Astrocyte (in vitro differentiated cells and primary cell): Measurements from ENCODE around the gene RPH3AL. TPM values are rescaled to one million over a fixed set of nuclear protein-coding genes. Genes with fewer than 3 reads are reported as not detected.

Source experiments
- DNase-seq: peaks from one replicate; pipeline ENCODE4 v3.0.0-alpha.2; 2010; ENCODE audit warnings: low read depth
- FAIRE-seq: peaks from 2 replicates; lab custom pipeline; 2011; peaks lifted over from hg19 to GRCh38; lab: Jason Lieb, UNC
- H2AFZ ChIP-seq: 2 replicates; pipeline ENCODE4 v1.6.0; 2012; ENCODE audit warnings: low read depth, low read length, inconsistent platforms
- H3K27ac ChIP-seq: 2 replicates; pipeline ENCODE4 v1.5.1; 2011; ENCODE audit warnings: low read depth, low read length, inconsistent platforms
- H3K27me3 ChIP-seq: 2 replicates; pipeline ENCODE4 v1.6.0; 2011; ENCODE audit warnings: low read length, inconsistent platforms; ENCODE audit not compliant: insufficient read depth
- H3K36me3 ChIP-seq: 2 replicates; pipeline ENCODE4 v1.5.1; 2011; ENCODE audit warnings: low read length, inconsistent platforms; ENCODE audit not compliant: insufficient read depth
- H3K4me1 ChIP-seq: 2 replicates; pipeline ENCODE4 v1.5.1; 2011; ENCODE audit warnings: low read length, inconsistent platforms; ENCODE audit not compliant: insufficient read depth
- H3K4me2 ChIP-seq: 2 replicates; pipeline ENCODE4 v1.6.0; 2012; ENCODE audit warnings: low read length, inconsistent platforms
- H3K4me3 ChIP-seq: 2 replicates; pipeline ENCODE4 v1.5.1; 2011; ENCODE audit warnings: low read depth, mild to moderate bottlenecking, low read length, inconsistent platforms; ENCODE audit not compliant: insufficient read depth
- H3K79me2 ChIP-seq: 2 replicates; pipeline ENCODE4 v1.6.0; 2012; ENCODE audit warnings: mild to moderate bottlenecking, low read length, inconsistent platforms; ENCODE audit not compliant: insufficient read depth
- H3K9ac ChIP-seq: 2 replicates; pipeline ENCODE4 v1.6.0; 2012; ENCODE audit warnings: mild to moderate bottlenecking, low read length, inconsistent platforms
- H3K9me3 ChIP-seq: 2 replicates; pipeline ENCODE4 v1.5.1; 2012; ENCODE audit warnings: low read depth, mild to moderate bottlenecking, low read length, inconsistent platforms; ENCODE audit not compliant: insufficient read depth
- H4K20me1 ChIP-seq: 2 replicates; pipeline ENCODE4 v1.6.0; 2012; ENCODE audit warnings: low read length, inconsistent platforms; ENCODE audit not compliant: insufficient read depth
- H3K27ac Mint-ChIP-seq: one replicate; pipeline ENCODE4 v1.8.0; 2021; ENCODE audit warnings: mild to moderate bottlenecking, mixed read lengths; ENCODE audit not compliant: unreplicated experiment
- H3K27me3 Mint-ChIP-seq: one replicate; pipeline ENCODE4 v1.8.0; 2021; ENCODE audit warnings: low read depth, mixed read lengths; ENCODE audit not compliant: unreplicated experiment
- H3K36me3 Mint-ChIP-seq: one replicate; pipeline ENCODE4 v1.8.0; 2021; ENCODE audit warnings: low read depth, mixed read lengths; ENCODE audit not compliant: unreplicated experiment
- H3K4me1 Mint-ChIP-seq: one replicate; pipeline ENCODE4 v1.8.0; 2021; ENCODE audit warnings: low read depth, mixed read lengths; ENCODE audit not compliant: unreplicated experiment
- H3K4me3 Mint-ChIP-seq: one replicate; pipeline ENCODE4 v1.8.0; 2021; ENCODE audit warnings: mild to moderate bottlenecking, moderate library complexity, mixed read lengths; ENCODE audit not compliant: unreplicated experiment
- H3K9me3 Mint-ChIP-seq: one replicate; pipeline ENCODE4 v1.8.0; 2021; ENCODE audit warnings: mild to moderate bottlenecking, mixed read lengths; ENCODE audit not compliant: unreplicated experiment
- CTCF ChIP-seq: IDR thresholded peaks from 2 replicates; pipeline ENCODE4 v1.5.1; 2011; ENCODE audit warnings: low read depth, mild to moderate bottlenecking, inconsistent platforms, low read length, moderate library complexity; ENCODE audit not compliant: insufficient read depth
- EZH2 ChIP-seq: IDR thresholded peaks from 2 replicates; pipeline ENCODE4 v1.6.1; 2012; ENCODE audit warnings: mild to moderate bottlenecking, low read length, inconsistent platforms; ENCODE audit not compliant: insufficient read depth
- total RNA-seq: library from RNA; stranded (reverse); gene quantifications from 2 replicates; pipeline ENCODE4 v1.2.1, GENCODE V29; 2021

RPH3AL gene
- total RNA-seq, 1 donor from 2014 or later = 3.7 TPM

- H3K9me3 Mint-ChIP-seq = peaks cover 9% of the 10 kb centered on the region
- H3K36me3 ChIP-seq = no peaks in the 10 kb centered on the region
- no peak overlapping the region for H3K27ac Mint-ChIP-seq
- H3K36me3 Mint-ChIP-seq = peaks cover 4% of the 10 kb centered on the region
- H4K20me1 ChIP-seq = no peaks in the 10 kb centered on the region
- H3K9me3 ChIP-seq = peaks cover under 1% of the 10 kb centered on the region
- no peak overlapping the region for H3K9ac ChIP-seq
- peaks cover 8% of the 10 kb centered on the region for H3K27me3 ChIP-seq
- no peak overlapping the region for H3K27ac ChIP-seq
- peaks cover 2% of the 10 kb centered on the region for H3K4me1 Mint-ChIP-seq
- no peaks in the 10 kb centered on the region for H3K4me1 ChIP-seq
- H3K4me3 ChIP-seq = no peak overlapping the region
- H3K79me2 ChIP-seq = no peaks in the 10 kb centered on the region
- peaks cover 22% of the 10 kb centered on the region for H3K27me3 Mint-ChIP-seq
- no peak overlapping the region for H3K4me2 ChIP-seq
- H2AFZ ChIP-seq = no peak overlapping the region
- no peak for FAIRE-seq
- H3K4me3 Mint-ChIP-seq = no peak overlapping the region
- TF ChIP-seq EZH2 (no peak), CTCF (no peak)
- no peak for DNase-seq
These were observed 31.7 kb downstream of the RPH3AL start for GRCh38 chr17:320809-321385.

- no peak overlapping the region for H3K27ac Mint-ChIP-seq
- peaks cover 2% of the 10 kb centered on the region for H3K4me1 Mint-ChIP-seq
These were observed 32.5 kb downstream of the RPH3AL start for GRCh38 chr17:320139-320538.

More at GRCh38 chr17:320139-320538, 32.5 kb downstream of the RPH3AL start:
- Histone ChIP-seq H3K4me1 (no peaks in the 10 kb centered on the region), H3K79me2 (no peaks in the 10 kb centered on the region), H3K4me2 (no peak overlapping the region), H2AFZ (no peak overlapping the region), H3K36me3 (no peaks in the 10 kb centered on the region), H3K9ac (no peak overlapping the region), H3K4me3 (no peak overlapping the region), H3K27ac (no peak overlapping the region), H3K27me3 (peaks cover 8% of the 10 kb centered on the region), H3K9me3 (peaks cover 8% of the 10 kb centered on the region), H4K20me1 (no peaks in the 10 kb centered on the region)
- Mint-ChIP-seq H3K9me3 (peaks cover 11% of the 10 kb centered on the region), H3K36me3 (peaks cover under 1% of the 10 kb centered on the region), H3K4me3 (no peak overlapping the region), H3K27me3 (peaks cover 15% of the 10 kb centered on the region)
- FAIRE-seq = no peak
- TF ChIP-seq CTCF (no peak), EZH2 (no peak)
- DNase-seq = no peak
